Astrocyte (in vitro differentiated cells and primary cell): ENCODE data around the gene ANK3. TPM values are rescaled to one million over a fixed set of nuclear protein-coding genes. Genes with fewer than 3 reads are reported as not detected.

Source experiments
- DNase-seq: peaks from one replicate; pipeline ENCODE4 v3.0.0-alpha.2; 2010; ENCODE audit warnings: low read depth
- FAIRE-seq: peaks from 2 replicates; lab custom pipeline; 2011; peaks lifted over from hg19 to GRCh38; lab: Jason Lieb, UNC
- H2AFZ ChIP-seq: 2 replicates; pipeline ENCODE4 v1.6.0; 2012; ENCODE audit warnings: low read depth, low read length, inconsistent platforms
- H3K27ac ChIP-seq: 2 replicates; pipeline ENCODE4 v1.5.1; 2011; ENCODE audit warnings: low read depth, low read length, inconsistent platforms
- H3K27me3 ChIP-seq: 2 replicates; pipeline ENCODE4 v1.6.0; 2011; ENCODE audit warnings: low read length, inconsistent platforms; ENCODE audit not compliant: insufficient read depth
- H3K36me3 ChIP-seq: 2 replicates; pipeline ENCODE4 v1.5.1; 2011; ENCODE audit warnings: low read length, inconsistent platforms; ENCODE audit not compliant: insufficient read depth
- H3K4me1 ChIP-seq: 2 replicates; pipeline ENCODE4 v1.5.1; 2011; ENCODE audit warnings: low read length, inconsistent platforms; ENCODE audit not compliant: insufficient read depth
- H3K4me2 ChIP-seq: 2 replicates; pipeline ENCODE4 v1.6.0; 2012; ENCODE audit warnings: low read length, inconsistent platforms
- H3K4me3 ChIP-seq: 2 replicates; pipeline ENCODE4 v1.5.1; 2011; ENCODE audit warnings: low read depth, mild to moderate bottlenecking, low read length, inconsistent platforms; ENCODE audit not compliant: insufficient read depth
- H3K79me2 ChIP-seq: 2 replicates; pipeline ENCODE4 v1.6.0; 2012; ENCODE audit warnings: mild to moderate bottlenecking, low read length, inconsistent platforms; ENCODE audit not compliant: insufficient read depth
- H3K9ac ChIP-seq: 2 replicates; pipeline ENCODE4 v1.6.0; 2012; ENCODE audit warnings: mild to moderate bottlenecking, low read length, inconsistent platforms
- H3K9me3 ChIP-seq: 2 replicates; pipeline ENCODE4 v1.5.1; 2012; ENCODE audit warnings: low read depth, mild to moderate bottlenecking, low read length, inconsistent platforms; ENCODE audit not compliant: insufficient read depth
- H4K20me1 ChIP-seq: 2 replicates; pipeline ENCODE4 v1.6.0; 2012; ENCODE audit warnings: low read length, inconsistent platforms; ENCODE audit not compliant: insufficient read depth
- H3K27ac Mint-ChIP-seq: one replicate; pipeline ENCODE4 v1.8.0; 2021; ENCODE audit warnings: mild to moderate bottlenecking, mixed read lengths; ENCODE audit not compliant: unreplicated experiment
- H3K27me3 Mint-ChIP-seq: one replicate; pipeline ENCODE4 v1.8.0; 2021; ENCODE audit warnings: low read depth, mixed read lengths; ENCODE audit not compliant: unreplicated experiment
- H3K36me3 Mint-ChIP-seq: one replicate; pipeline ENCODE4 v1.8.0; 2021; ENCODE audit warnings: low read depth, mixed read lengths; ENCODE audit not compliant: unreplicated experiment
- H3K4me1 Mint-ChIP-seq: one replicate; pipeline ENCODE4 v1.8.0; 2021; ENCODE audit warnings: low read depth, mixed read lengths; ENCODE audit not compliant: unreplicated experiment
- H3K4me3 Mint-ChIP-seq: one replicate; pipeline ENCODE4 v1.8.0; 2021; ENCODE audit warnings: mild to moderate bottlenecking, moderate library complexity, mixed read lengths; ENCODE audit not compliant: unreplicated experiment
- H3K9me3 Mint-ChIP-seq: one replicate; pipeline ENCODE4 v1.8.0; 2021; ENCODE audit warnings: mild to moderate bottlenecking, mixed read lengths; ENCODE audit not compliant: unreplicated experiment
- EZH2 ChIP-seq: IDR thresholded peaks from 2 replicates; pipeline ENCODE4 v1.6.1; 2012; ENCODE audit warnings: mild to moderate bottlenecking, low read length, inconsistent platforms; ENCODE audit not compliant: insufficient read depth
- total RNA-seq: library from RNA; stranded (reverse); gene quantifications from 2 replicates; pipeline ENCODE4 v1.2.1, GENCODE V29; 2021
- TF ChIP-seq, protein P1 (sequence below): IDR thresholded peaks from 2 replicates; pipeline ENCODE4 v1.5.1; 2011; ENCODE audit warnings: low read depth, mild to moderate bottlenecking, inconsistent platforms, low read length, moderate library complexity; ENCODE audit not compliant: insufficient read depth

ANK3 gene
- total RNA-seq, 1 donor from 2014 or later: 21.1 TPM

DNA sequence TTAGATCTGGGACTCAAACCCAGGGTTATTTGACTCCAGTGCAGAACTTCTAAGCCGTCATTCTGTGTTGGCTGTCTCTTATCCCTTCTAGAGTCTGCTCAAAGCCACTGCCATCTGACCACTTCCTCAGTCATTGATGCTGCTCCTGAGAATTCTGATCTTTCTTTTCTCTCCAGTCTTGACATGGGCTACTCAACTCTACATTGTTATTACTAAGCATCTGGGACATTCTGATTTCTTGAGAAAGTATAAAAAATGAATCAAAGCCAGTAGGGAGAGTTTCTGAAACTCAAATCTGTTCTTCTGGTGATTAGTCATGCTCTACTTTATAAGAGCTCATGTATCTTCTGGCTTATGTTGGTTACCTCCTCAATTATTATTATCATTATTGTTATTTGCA is 48.7 kb downstream of the ANK3 start:
- Histone ChIP-seq H3K4me3 (no peak overlapping the region), H3K36me3 (no peaks in the 10 kb centered on the region), H3K4me2 (no peak overlapping the region), H3K4me1 (no peaks in the 10 kb centered on the region), H4K20me1 (no peaks in the 10 kb centered on the region), H2AFZ (no peak overlapping the region), H3K9me3 (no peaks in the 10 kb centered on the region), H3K27me3 (no peaks in the 10 kb centered on the region), H3K27ac (no peak overlapping the region), H3K9ac (no peak overlapping the region), H3K79me2 (no peaks in the 10 kb centered on the region)
- Mint-ChIP-seq H3K36me3 (no peaks in the 10 kb centered on the region), H3K9me3 (no peaks in the 10 kb centered on the region), H3K27me3 (no peaks in the 10 kb centered on the region), H3K4me1 (peaks cover 2% of the 10 kb centered on the region), H3K4me3 (no peak overlapping the region), H3K27ac (no peak overlapping the region)
- TF ChIP-seq EZH2: no peak
- TF ChIP-seq, protein P1, sequence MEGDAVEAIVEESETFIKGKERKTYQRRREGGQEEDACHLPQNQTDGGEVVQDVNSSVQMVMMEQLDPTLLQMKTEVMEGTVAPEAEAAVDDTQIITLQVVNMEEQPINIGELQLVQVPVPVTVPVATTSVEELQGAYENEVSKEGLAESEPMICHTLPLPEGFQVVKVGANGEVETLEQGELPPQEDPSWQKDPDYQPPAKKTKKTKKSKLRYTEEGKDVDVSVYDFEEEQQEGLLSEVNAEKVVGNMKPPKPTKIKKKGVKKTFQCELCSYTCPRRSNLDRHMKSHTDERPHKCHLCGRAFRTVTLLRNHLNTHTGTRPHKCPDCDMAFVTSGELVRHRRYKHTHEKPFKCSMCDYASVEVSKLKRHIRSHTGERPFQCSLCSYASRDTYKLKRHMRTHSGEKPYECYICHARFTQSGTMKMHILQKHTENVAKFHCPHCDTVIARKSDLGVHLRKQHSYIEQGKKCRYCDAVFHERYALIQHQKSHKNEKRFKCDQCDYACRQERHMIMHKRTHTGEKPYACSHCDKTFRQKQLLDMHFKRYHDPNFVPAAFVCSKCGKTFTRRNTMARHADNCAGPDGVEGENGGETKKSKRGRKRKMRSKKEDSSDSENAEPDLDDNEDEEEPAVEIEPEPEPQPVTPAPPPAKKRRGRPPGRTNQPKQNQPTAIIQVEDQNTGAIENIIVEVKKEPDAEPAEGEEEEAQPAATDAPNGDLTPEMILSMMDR: no peak
- FAIRE-seq (no peak), DNase-seq (no peak)

- Mint-ChIP-seq H3K36me3 (no peaks in the 10 kb centered on the region), H3K27ac (no peak overlapping the region), H3K9me3 (no peaks in the 10 kb centered on the region), H3K27me3 (no peaks in the 10 kb centered on the region), H3K4me1 (peaks cover 8% of the 10 kb centered on the region), H3K4me3 (no peak overlapping the region)
- DNase-seq (no peak), FAIRE-seq (no peak)
- Histone ChIP-seq H3K9me3 (no peaks in the 10 kb centered on the region), H3K27ac (no peak overlapping the region), H2AFZ (no peak overlapping the region), H3K9ac (no peak overlapping the region), H3K4me2 (no peak overlapping the region), H3K4me1 (no peaks in the 10 kb centered on the region), H3K27me3 (no peaks in the 10 kb centered on the region), H3K79me2 (no peaks in the 10 kb centered on the region), H3K36me3 (no peaks in the 10 kb centered on the region), H3K4me3 (no peak overlapping the region), H4K20me1 (no peaks in the 10 kb centered on the region)
- no peak for TF ChIP-seq EZH2
- TF ChIP-seq, protein P1: no peak
These were observed 49.9 kb downstream of the ANK3 start for GRCh38 chr10:60339757-60340156.

GRCh38 chr10:60338786-60339185 is 50.9 kb downstream of the ANK3 start:
- no peak for FAIRE-seq
- no peak overlapping the region for H3K4me3 Mint-ChIP-seq
- H3K9ac ChIP-seq: no peak overlapping the region

More at GRCh38 chr10:60338786-60339185, 50.9 kb downstream of the ANK3 start:
- Mint-ChIP-seq H3K27ac (no peak overlapping the region), H3K27me3 (no peaks in the 10 kb centered on the region), H3K4me1 (peaks cover 11% of the 10 kb centered on the region), H3K9me3 (no peaks in the 10 kb centered on the region), H3K36me3 (no peaks in the 10 kb centered on the region)
- no peak for TF ChIP-seq EZH2
- TF ChIP-seq, protein P1: no peak
- no peaks in the 10 kb centered on the region for H3K27me3 ChIP-seq
- no peak overlapping the region for H3K27ac ChIP-seq
- no peaks in the 10 kb centered on the region for H3K36me3 ChIP-seq
- no peak for DNase-seq
- no peaks in the 10 kb centered on the region for H3K79me2 ChIP-seq
- no peaks in the 10 kb centered on the region for H4K20me1 ChIP-seq
- H2AFZ ChIP-seq: no peak overlapping the region
- H3K4me3 ChIP-seq: no peak overlapping the region
- no peaks in the 10 kb centered on the region for H3K4me1 ChIP-seq
- no peak overlapping the region for H3K4me2 ChIP-seq
- H3K9me3 ChIP-seq: no peaks in the 10 kb centered on the region
